Breast epithelium (tissue), 3 donors: ENCODE results near the gene LDLRAD3.

Source experiments
- CTCF ChIP-seq, 3 donors: fragments of 450-650 bp; IDR thresholded peaks; one replicate each; pipeline ENCODE4 v1.5.1; 2016 to 2017; ENCODE audit warnings: antibody characterized with exemption in 3 of 3, mild to moderate bottlenecking in 3 of 3, moderate library complexity in 3 of 3
- POLR2A ChIP-seq: fragments of 450-650 bp; IDR thresholded peaks from one replicate; pipeline ENCODE4 v1.6.1; 2016; ENCODE audit warnings: antibody characterized with exemption, mild to moderate bottlenecking, moderate library complexity

- no peak for TF ChIP-seq CTCF (IDR thresholded peaks at IDR 0.05)
- no peak for TF ChIP-seq POLR2A
Measured at GRCh38 chr11:35932681-35933319, 11.1 kb upstream of the LDLRAD3 start.
